IMR-90 (cell line): ENCODE data around the gene ZNF227. TPM values are rescaled to one million over a fixed set of nuclear protein-coding genes. Genes with fewer than 3 reads are reported as not detected.

ENCODE experiments used
- ATAC-seq: fragments of 200-7000 bp; cut with Tn5 transposase; 2 replicates; pipeline ENCODE4 v1.9.1; 2020; ENCODE audit warnings: low read depth, mild to moderate bottlenecking, moderate library complexity
- BruUV-seq: library from RNA; stranded (reverse); fragments of 400-500 nt; replicated peaks from 2 replicates; lab custom pipeline; 2021; lab: Mats Ljungman, UMichigan
- CTCF ChIA-PET: fragments of 300-600 bp; formaldehyde crosslinking; extraction: SDS; loops from one replicate; lab custom pipeline; 2021; ENCODE audit warnings: antibody characterized with exemption; lab: Yijun Ruan, JAX
- POLR2A ChIA-PET: fragments of 300-600 bp; sonication (Branson Sonifier 250); formaldehyde crosslinking; loops from one replicate; lab custom pipeline; 2022; ENCODE audit warnings: antibody characterized with exemption; ENCODE audit not compliant: unreplicated experiment; lab: Charles Lee
- DNase-seq: peaks from one replicate; pipeline ENCODE4 v3.0.0; 2013
- H2AFZ ChIP-seq: replicated peaks from 2 replicates; pipeline ENCODE3; 2013; ENCODE audit warnings: low read length, mild to moderate bottlenecking; ENCODE audit not compliant: poor library complexity
- H2AK5ac ChIP-seq: 2 replicates; pipeline ENCODE4 v1.6.1; 2013; ENCODE audit warnings: low read depth, low read length, inconsistent platforms
- H2AK9ac ChIP-seq: replicated peaks from 2 replicates; pipeline ENCODE3; 2013; ENCODE audit warnings: mild to moderate bottlenecking, low read depth, low read length, moderate library complexity; ENCODE audit not compliant: poor library complexity
- H2BK120ac ChIP-seq: 2 replicates; pipeline ENCODE4 v1.6.1; 2013; ENCODE audit warnings: low read depth, low read length, inconsistent platforms
- H2BK15ac ChIP-seq: 3 replicates; pipeline ENCODE4 v1.6.1; 2013; ENCODE audit warnings: low read depth, low read length, inconsistent platforms
- H2BK20ac ChIP-seq: 2 replicates; pipeline ENCODE4 v1.6.1; 2013; ENCODE audit warnings: low read depth, mild to moderate bottlenecking, inconsistent platforms, low read length, moderate library complexity
- H2BK5ac ChIP-seq: 2 replicates; pipeline ENCODE4 v1.6.1; 2013; ENCODE audit warnings: mild to moderate bottlenecking, low read depth, low read length, inconsistent platforms; ENCODE audit not compliant: poor library complexity, severe bottlenecking
- H3K14ac ChIP-seq: replicated peaks from 2 replicates; pipeline ENCODE4 v1.6.1; 2013; ENCODE audit warnings: low read depth, low read length, inconsistent platforms
- H3K18ac ChIP-seq: 2 replicates; pipeline ENCODE4 v1.6.1; 2013; ENCODE audit warnings: low read depth, low read length, control low read depth
- H3K23ac ChIP-seq: 2 replicates; pipeline ENCODE4 v1.6.1; 2013; ENCODE audit warnings: low read depth, low read length, inconsistent platforms
- H3K27ac ChIP-seq: 2 replicates; pipeline ENCODE4 v1.5.1; 2013; ENCODE audit warnings: mild to moderate bottlenecking, control low read depth, low read length; ENCODE audit not compliant: insufficient read depth
- H3K27me3 ChIP-seq: 2 replicates; pipeline ENCODE4 v1.6.1; 2013; ENCODE audit warnings: low read length; ENCODE audit not compliant: control insufficient read depth, insufficient read depth
- H3K36me3 ChIP-seq: 2 replicates; pipeline ENCODE4 v1.6.1; 2013; ENCODE audit warnings: low read length, mixed read lengths; ENCODE audit not compliant: control insufficient read depth, insufficient read depth
- H3K4ac ChIP-seq: 2 replicates; pipeline ENCODE4 v1.6.1; 2013; ENCODE audit warnings: low read depth, low read length, inconsistent platforms
- H3K4me1 ChIP-seq: 2 replicates; pipeline ENCODE4 v1.6.1; 2013; ENCODE audit warnings: low read length, mixed read lengths; ENCODE audit not compliant: control insufficient read depth, insufficient read depth
- H3K4me2 ChIP-seq: 2 replicates; pipeline ENCODE4 v1.6.1; 2013; ENCODE audit warnings: low read depth, mild to moderate bottlenecking, control low read depth, low read length, moderate library complexity
- H3K4me3 ChIP-seq: 2 replicates; pipeline ENCODE4 v1.5.1; 2013; ENCODE audit warnings: low read depth, mild to moderate bottlenecking, control low read depth, low read length, moderate library complexity; ENCODE audit not compliant: insufficient read depth
- H3K56ac ChIP-seq: 2 replicates; pipeline ENCODE4 v1.6.1; 2013; ENCODE audit warnings: low read length, inconsistent platforms; ENCODE audit not compliant: insufficient read depth; ENCODE audit errors: extremely low read depth
- H3K79me1 ChIP-seq, 2 experiments: 2 replicates each; pipeline ENCODE4 v1.6.1; 2013; ENCODE audit warnings: low read length in 2 of 2, inconsistent platforms in 1 of 2, low read depth in 1 of 2
- H3K9ac ChIP-seq: 2 replicates; pipeline ENCODE4 v1.6.1; 2013; ENCODE audit warnings: low read depth, low read length, control low read depth
- H3K9me1 ChIP-seq: 2 replicates; pipeline ENCODE4 v1.6.1; 2013; ENCODE audit warnings: low read length, inconsistent platforms; ENCODE audit not compliant: insufficient read depth
- H3K9me3 ChIP-seq: 2 replicates; pipeline ENCODE4 v1.6.1; 2013; ENCODE audit warnings: low read length; ENCODE audit not compliant: control insufficient read depth, insufficient read depth
- H4K20me1 ChIP-seq: 2 replicates; pipeline ENCODE4 v1.6.1; 2013; ENCODE audit warnings: low read length, inconsistent platforms; ENCODE audit not compliant: insufficient read depth
- H4K5ac ChIP-seq: 2 replicates; pipeline ENCODE4 v1.6.1; 2013; ENCODE audit warnings: mild to moderate bottlenecking, low read depth, low read length, control low read depth
- H4K8ac ChIP-seq, 2 experiments: 2 replicates each; pipeline ENCODE4 v1.6.1; 2013; ENCODE audit warnings: low read depth in 2 of 2, low read length in 2 of 2, control low read depth in 1 of 2, inconsistent platforms in 1 of 2
- H4K91ac ChIP-seq: 2 replicates; pipeline ENCODE4 v1.6.1; 2013; ENCODE audit warnings: low read depth, low read length, inconsistent platforms; ENCODE audit not compliant: insufficient read depth
- BHLHE40 ChIP-seq: fragments of 150-350 bp; IDR thresholded peaks from 2 replicates; pipeline ENCODE4 v1.6.1; 2016; ENCODE audit warnings: mild to moderate bottlenecking, low read depth, low read length
- CEBPB ChIP-seq: IDR thresholded peaks from 2 replicates; pipeline ENCODE4 v1.6.1; 2012; ENCODE audit warnings: low read depth, low read length, improper control_type of control experiment
- CHD1 ChIP-seq: IDR thresholded peaks from 2 replicates; pipeline ENCODE4 v1.6.1; 2012; ENCODE audit warnings: low read depth, low read length, improper control_type of control experiment
- CTCF ChIP-seq: conservative IDR thresholded peaks from 2 replicates; pipeline ENCODE4 v1.5.1; 2012; ENCODE audit warnings: mild to moderate bottlenecking, low read depth, low read length, improper control_type of control experiment
- ELK1 ChIP-seq: fragments of 150-350 bp; IDR thresholded peaks from 2 replicates; pipeline ENCODE4 v1.6.1; 2016; ENCODE audit warnings: low read depth, mild to moderate bottlenecking, low read length, moderate library complexity, borderline replicate concordance
- MAFK ChIP-seq: IDR thresholded peaks from 2 replicates; pipeline ENCODE4 v1.6.1; 2012; ENCODE audit warnings: low read depth, low read length, improper control_type of control experiment
- MAZ ChIP-seq: IDR thresholded peaks from 2 replicates; pipeline ENCODE4 v1.6.1; 2012; ENCODE audit warnings: low read depth, mild to moderate bottlenecking, low read length, improper control_type of control experiment, moderate library complexity, borderline replicate concordance
- MXI1 ChIP-seq: IDR thresholded peaks from 2 replicates; pipeline ENCODE4 v1.6.1; 2012; ENCODE audit warnings: low read depth, mild to moderate bottlenecking, low read length, moderate library complexity, borderline replicate concordance
- NFE2L2 ChIP-seq: fragments of 150-350 bp; IDR thresholded peaks from 2 replicates; pipeline ENCODE4 v1.6.1; 2016; ENCODE audit warnings: low read depth, mild to moderate bottlenecking, low read length
- POLR2A ChIP-seq: IDR thresholded peaks from 2 replicates; pipeline ENCODE4 v1.6.1; 2012; ENCODE audit warnings: mild to moderate bottlenecking, low read depth, low read length
- RAD21 ChIP-seq: IDR thresholded peaks from 2 replicates; pipeline ENCODE4 v1.6.1; 2012; ENCODE audit warnings: low read length, improper control_type of control experiment
- RFX5 ChIP-seq: IDR thresholded peaks from 2 replicates; pipeline ENCODE4 v1.8.0; 2012; ENCODE audit warnings: low read depth, mild to moderate bottlenecking, low read length, moderate library complexity
- SMC3 ChIP-seq: fragments of 150-350 bp; IDR thresholded peaks from 2 replicates; pipeline ENCODE4 v1.6.1; 2016; ENCODE audit warnings: low read depth, mild to moderate bottlenecking, antibody characterized with exemption, low read length, moderate library complexity
- whole genome bisulfite sequencing, 2 experiments: methylation state at CpG; one replicate each; pipeline versions ENCODE4 v1.1.5 to v1.1.7; 2013; ENCODE audit warnings: missing lambda C conversion rate in 2 of 2; ENCODE audit not compliant: insufficient read length in 1 of 2; ENCODE audit errors: extremely low coverage in 2 of 2; 5-methylcytosine and 5-hydroxymethylcytosine counted together
- dilution Hi-C: fragments of 300-500 bp; cut with HindIII; formaldehyde crosslinking; loops from one replicate; pipeline ENCODE4 v1.14.3; 2018; ENCODE audit warnings: low sequenced_read_pairs; ENCODE audit not compliant: unreplicated experiment
- in situ Hi-C: fragments of 300-500 bp; cut with MboI; formaldehyde crosslinking; loops from 3 replicates; pipeline ENCODE4 v1.14.3; 2019; ENCODE audit warnings: low sequenced_read_pairs, inconsistent platforms, mixed read lengths
- intact Hi-C: fragments of 100-400 bp; cut with micrococcal nuclease; formaldehyde crosslinking; loops from 2 replicates; pipeline ENCODE4 v1.10.0; 2022
- polyA plus RNA-seq, 3 experiments: library from polyadenylated mRNA; depleted of rRNA; stranded (reverse); fragments of >200 nt; gene quantifications; 2 replicates each; pipeline ENCODE4 v1.2.3, GENCODE V29; 2012; ENCODE audit warnings: low replicate concordance in 1 of 3
- total RNA-seq: library from RNA; depleted of rRNA; stranded (reverse); fragments of >200 nt; gene quantifications from 2 replicates; pipeline ENCODE4 v1.2.3, GENCODE V29; 2012
- TF ChIP-seq, protein P1 (sequence below): fragments of 150-350 bp; IDR thresholded peaks from 2 replicates; pipeline ENCODE4 v1.6.1; 2017; ENCODE audit warnings: mild to moderate bottlenecking, antibody characterized with exemption, low read length, low read depth

Gene ZNF227
- total and polyA plus RNA-seq, 2 of the 4 experiments (the other 2 are of a cell fraction), result 4.9 to 19.2 TPM

DNA sequence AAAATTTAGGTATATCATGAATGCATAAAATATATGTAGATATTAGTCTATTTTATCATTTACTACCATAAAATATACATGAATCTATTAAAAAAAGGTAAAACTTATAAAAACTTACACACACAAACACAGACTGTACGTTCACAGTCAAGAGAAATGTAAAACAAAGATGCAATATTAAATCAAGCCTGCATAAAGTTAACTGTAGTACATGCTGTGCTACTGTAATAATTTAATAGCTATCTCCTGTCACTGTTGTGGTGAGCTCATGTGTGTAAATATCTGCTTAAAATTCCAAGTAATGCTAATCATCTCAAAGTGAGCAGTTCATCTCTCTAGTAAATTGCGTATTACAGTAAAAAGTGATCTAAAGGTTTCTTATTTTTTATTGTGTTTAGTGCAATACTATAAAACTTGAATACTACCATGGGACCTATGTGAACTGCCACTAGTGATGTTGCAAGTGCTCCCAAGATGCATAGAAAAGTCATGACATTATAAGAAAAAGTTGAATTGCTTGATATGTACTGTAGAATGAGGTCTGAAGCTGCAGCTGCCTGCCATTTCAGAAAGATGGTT lies 46.6 kb downstream of the ZNF227 start:
- Histone ChIP-seq H2BK20ac (no peak overlapping the region), H2AK5ac (no peak overlapping the region), H2BK15ac (no peak overlapping the region), H3K23ac (no peak overlapping the region), H2AFZ (no peak overlapping the region), H2AK9ac (no peak overlapping the region), H3K4ac (no peak overlapping the region), H2BK5ac (no peak overlapping the region), H3K4me1 (peaks cover 2% of the 10 kb centered on the region; the same call in 1 of the 2 replicates), H3K36me3 (no peaks in the 10 kb centered on the region), H3K9me3 (peaks cover 21% of the 10 kb centered on the region), H3K4me3 (no peak overlapping the region), H2BK120ac (no peak overlapping the region), H3K9ac (no peak overlapping the region), H4K5ac (no peak overlapping the region; the same call in 1 of the 2 replicates), H3K27ac (no peak overlapping the region), H3K27me3 (no peaks in the 10 kb centered on the region), H4K91ac (no peak overlapping the region), H4K20me1 (no peaks in the 10 kb centered on the region), H3K14ac (no peak overlapping the region), H3K79me1 (no peaks in the 10 kb centered on the region), H3K4me2 (no peak overlapping the region), H4K8ac (no peak overlapping the region), H3K9me1 (no peaks in the 10 kb centered on the region), H3K18ac (no peak overlapping the region), H3K56ac (no peak overlapping the region)
- ChIA-PET POLR2A (no interaction called here), CTCF (no interaction called here)
- DNase-seq, result no peak
- no peak for ATAC-seq
- BruUV-seq, result no TSS peak
- in situ Hi-C loops (no loop called here), intact Hi-C loops (no loop called here), dilution Hi-C loops (no loop called here)
- no peak for TF ChIP-seq CEBPB
- no peak for TF ChIP-seq BHLHE40
- TF ChIP-seq RAD21, result no peak
- TF ChIP-seq, protein P1, sequence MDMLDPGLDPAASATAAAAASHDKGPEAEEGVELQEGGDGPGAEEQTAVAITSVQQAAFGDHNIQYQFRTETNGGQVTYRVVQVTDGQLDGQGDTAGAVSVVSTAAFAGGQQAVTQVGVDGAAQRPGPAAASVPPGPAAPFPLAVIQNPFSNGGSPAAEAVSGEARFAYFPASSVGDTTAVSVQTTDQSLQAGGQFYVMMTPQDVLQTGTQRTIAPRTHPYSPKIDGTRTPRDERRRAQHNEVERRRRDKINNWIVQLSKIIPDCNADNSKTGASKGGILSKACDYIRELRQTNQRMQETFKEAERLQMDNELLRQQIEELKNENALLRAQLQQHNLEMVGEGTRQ, result no peak
- TF ChIP-seq RFX5, result no peak
- TF ChIP-seq NFE2L2, result no peak
- no peak for TF ChIP-seq CHD1
- no peak for TF ChIP-seq MAFK
- TF ChIP-seq CTCF, result no peak
- TF ChIP-seq MXI1, result no peak
- no peak for TF ChIP-seq ELK1
- no peak for TF ChIP-seq SMC3
- TF ChIP-seq MAZ, result no peak
- no peak for TF ChIP-seq POLR2A
- no CpG with 5 or more reads among the region's 2 CpGs for WGBS, 2 experiments
